HFF-Myc (cell line): Measurements from ENCODE around the gene HP1BP3.
A peak's percentile ranks its signal among the peaks of the same experiment; 100 is the strongest.

Experiments
- DNase-seq: peaks from one replicate; pipeline ENCODE4 v3.0.0-alpha.2; 2011; ENCODE audit warnings: low read depth; ENCODE audit errors: extremely low read depth
- H3K4me3 ChIP-seq: replicated peaks from 2 replicates; pipeline ENCODE4 v1.5.1; 2011; ENCODE audit warnings: low read depth, mild to moderate bottlenecking, control low read depth, low read length
- CTCF ChIP-seq: IDR thresholded peaks from 2 replicates; pipeline ENCODE4 v1.5.1; 2012; ENCODE audit warnings: mild to moderate bottlenecking, low read depth, low read length, control low read depth; ENCODE audit errors: missing control alignments

Gene HP1BP3

GRCh38 chr1:20732588-20733359 lies 54.3 kb downstream of the HP1BP3 start, which contains the start of gene SH2D5:
Gene SH2D5 (minus strand): TSS chr1:20732703. CDS start chr1:20728044, 4,659 bp downstream.
- TF ChIP-seq CTCF, result peak; percentile 30
- peak within 1 kb of the TSS; percentile 59 for H3K4me3 ChIP-seq
- DNase-seq, result peak; percentile 95

- H3K4me3 ChIP-seq, result peak overlapping the region; percentile 59
Measured at GRCh38 chr1:20732071-20732587, 55.0 kb downstream of the HP1BP3 start.

GRCh38 chr1:20731057-20731991 lies 55.8 kb downstream of the HP1BP3 start:
- no peak for DNase-seq
- TF ChIP-seq CTCF, result no peak
- H3K4me3 ChIP-seq, result peak overlapping the region; percentile 59

More at GRCh38 chr1:20732071-20732587, 55.0 kb downstream of the HP1BP3 start:
- TF ChIP-seq CTCF, result no peak
- DNase-seq, result no peak

- H3K4me3 ChIP-seq, result peak overlapping the region; percentile 59
Measured at GRCh38 chr1:20730690-20731056, 56.4 kb downstream of the HP1BP3 start.

GRCh38 chr1:20729990-20730689 lies 57.0 kb downstream of the HP1BP3 start:
- no peak for DNase-seq

More at GRCh38 chr1:20730690-20731056, 56.4 kb downstream of the HP1BP3 start:
- no peak for DNase-seq
- TF ChIP-seq CTCF, result no peak

More at GRCh38 chr1:20729990-20730689, 57.0 kb downstream of the HP1BP3 start:
- no peak for TF ChIP-seq CTCF
- peak overlapping the region; percentile 59 for H3K4me3 ChIP-seq
